C1 segment of cervical spinal cord (tissue), 14 donors: ENCODE data around the gene MPZ.
"Not testable (repeated sequence)": the region's sequence is repeated elsewhere in the genome, so short reads cannot be mapped to it uniquely, and the experiment has no call there.

Experiments used
- DNase-seq, 14 donors: peaks; one replicate each; lab custom pipeline; 2025; lab: John Stamatoyannopoulos, UW

Gene MPZ

DNA sequence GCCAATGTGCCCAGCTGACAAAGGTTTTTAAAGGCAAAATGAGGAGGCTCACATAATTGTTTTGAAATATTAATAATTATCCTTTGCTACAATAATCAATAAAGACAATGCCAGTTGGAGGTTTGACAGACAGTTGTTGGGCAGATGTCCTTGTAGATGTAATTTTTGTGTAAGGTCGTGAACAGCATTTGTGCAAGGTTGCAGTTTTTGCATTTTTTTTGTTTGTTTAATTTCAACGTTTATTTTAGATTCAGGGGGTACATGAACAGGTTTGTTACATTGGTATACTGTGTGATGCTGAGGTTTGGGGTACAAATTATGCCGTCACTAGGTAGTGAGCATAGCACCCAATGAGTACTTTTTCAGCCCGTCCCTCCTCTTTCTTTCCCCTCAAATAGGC is 9.3 kb downstream of the MPZ start:
- no peak for DNase-seq

DNA sequence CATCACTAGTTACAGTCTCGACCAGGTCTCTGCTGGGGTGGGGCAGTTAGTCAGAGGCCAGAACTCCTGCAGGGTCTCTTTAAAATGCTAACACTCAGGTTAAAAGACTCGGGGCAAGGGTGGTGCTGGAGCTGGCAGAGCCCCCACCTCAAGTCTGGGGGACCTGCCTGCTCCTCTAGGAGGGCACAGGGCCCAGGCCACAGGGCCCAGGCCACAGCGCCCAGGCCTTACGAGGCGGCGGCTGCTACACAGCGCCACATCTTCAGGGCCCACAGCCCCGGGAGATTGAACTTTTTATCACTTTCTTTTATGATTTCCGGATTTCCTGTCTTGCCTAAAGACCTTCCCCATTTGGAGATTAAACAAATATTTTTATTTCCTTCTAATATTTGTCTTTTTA is 10.4 kb downstream of the MPZ start:
- DNase-seq = no peak

DNA sequence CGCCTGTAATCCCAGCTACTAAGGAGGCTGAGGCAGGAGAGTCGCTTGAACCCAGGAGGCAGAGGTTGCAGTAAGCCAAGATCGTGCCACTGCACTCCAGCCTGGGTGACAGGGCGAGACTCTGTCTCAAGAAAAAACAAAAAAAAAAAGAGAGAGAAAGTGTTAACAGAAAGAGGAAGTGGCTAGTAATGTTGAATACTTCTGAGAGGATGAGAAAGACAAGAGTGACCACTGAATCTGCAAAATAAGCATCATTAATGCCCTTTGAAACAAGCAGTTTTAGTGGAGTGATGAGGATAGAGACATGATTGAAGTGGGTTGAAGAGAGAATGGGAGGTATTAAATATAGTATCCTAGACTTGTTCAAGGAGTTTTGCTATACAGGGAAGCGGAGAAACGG is 11.7 kb downstream of the MPZ start:
- DNase-seq = no peak

DNA sequence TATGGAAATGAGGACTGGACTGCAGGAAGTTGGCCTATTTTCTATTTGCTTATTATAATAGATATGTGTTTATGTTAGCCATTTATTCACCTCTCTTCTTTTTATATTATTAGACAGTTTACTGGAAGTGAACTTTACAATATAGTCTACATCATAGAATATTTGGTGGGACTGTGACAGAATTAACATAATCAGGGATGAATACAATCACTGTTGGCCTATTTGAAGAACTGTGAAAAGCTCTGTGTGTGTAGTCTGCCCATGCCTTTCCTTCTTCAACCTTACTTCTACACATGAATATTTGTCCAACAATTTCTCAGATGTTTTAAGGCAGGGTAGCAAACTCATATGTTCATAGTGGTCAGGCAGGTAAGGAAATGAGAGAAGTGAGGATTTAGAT is 12.4 kb downstream of the MPZ start:
- DNase-seq = no peak

GRCh38 chr1:161290779-161291178 is 19.0 kb downstream of the MPZ start:
- no peak for DNase-seq

- no peak for DNase-seq
Measured at GRCh38 chr1:161287482-161288054, 22.2 kb downstream of the MPZ start.

GRCh38 chr1:161285521-161285920 is 24.2 kb downstream of the MPZ start:
- DNase-seq = no peak

GRCh38 chr1:161285113-161285512 is 24.7 kb downstream of the MPZ start:
- DNase-seq = no peak

DNA sequence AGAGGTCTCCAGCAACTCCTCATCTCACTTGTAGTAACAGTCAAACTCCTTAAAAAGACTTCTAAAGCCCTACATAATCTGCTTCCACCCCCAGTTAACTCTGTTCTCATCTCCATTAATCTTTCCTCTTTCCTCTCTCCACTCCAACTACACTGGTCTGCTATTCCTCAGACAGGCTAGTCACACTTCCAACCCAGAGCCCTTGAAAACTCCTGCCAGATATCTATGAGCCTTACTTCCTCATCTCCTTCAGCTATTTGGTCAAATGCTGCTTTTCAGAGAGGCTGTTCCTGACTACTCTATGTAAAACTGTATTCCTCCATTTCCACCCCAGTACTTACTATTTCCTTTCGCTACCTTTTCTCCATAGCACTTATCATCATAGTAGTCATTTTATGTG is 26.8 kb downstream of the MPZ start:
- DNase-seq = no peak

DNA sequence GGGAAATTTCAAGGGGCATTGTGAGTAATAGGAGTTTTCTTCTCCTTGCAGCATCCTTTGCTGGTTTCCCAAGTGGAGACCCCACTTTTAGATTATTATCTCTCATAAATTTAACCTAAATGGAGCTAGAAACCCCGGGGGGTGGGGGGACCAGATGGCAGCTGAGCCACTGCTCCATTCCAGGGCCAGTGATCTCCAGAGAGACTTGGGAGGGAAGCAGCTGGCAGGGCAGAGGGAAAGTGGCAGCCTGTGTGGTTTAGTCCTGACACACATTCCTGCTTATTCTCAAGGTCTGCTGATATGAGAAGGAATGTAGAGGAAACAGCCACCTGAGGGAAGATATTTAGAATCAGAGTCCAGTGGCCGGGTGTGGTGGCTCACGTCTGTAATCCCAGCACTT is 34.9 kb downstream of the MPZ start:
- DNase-seq = no peak

- no peak for DNase-seq
Measured at GRCh38 chr1:161273402-161273801, 36.4 kb downstream of the MPZ start.

DNA sequence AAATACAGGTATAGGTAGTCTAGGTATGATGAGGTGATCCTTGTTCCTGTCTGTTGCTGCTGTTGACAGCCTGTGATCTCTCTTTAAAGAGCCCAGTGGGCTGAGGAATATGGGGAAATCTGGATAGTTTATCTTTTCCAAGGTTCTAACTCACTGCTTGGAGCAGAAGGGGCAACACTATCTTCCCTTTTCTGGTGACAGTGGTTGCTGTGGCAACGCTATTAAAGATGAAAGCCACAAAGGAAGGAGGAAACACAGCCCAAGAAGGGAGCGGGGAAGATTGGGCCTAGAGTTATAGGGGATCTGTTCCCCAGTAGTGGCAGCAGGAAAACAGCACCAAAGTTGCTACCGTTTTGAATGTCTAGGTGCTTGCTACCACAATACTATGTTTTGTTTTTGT is 42.4 kb downstream of the MPZ start:
- DNase-seq = no peak

DNA sequence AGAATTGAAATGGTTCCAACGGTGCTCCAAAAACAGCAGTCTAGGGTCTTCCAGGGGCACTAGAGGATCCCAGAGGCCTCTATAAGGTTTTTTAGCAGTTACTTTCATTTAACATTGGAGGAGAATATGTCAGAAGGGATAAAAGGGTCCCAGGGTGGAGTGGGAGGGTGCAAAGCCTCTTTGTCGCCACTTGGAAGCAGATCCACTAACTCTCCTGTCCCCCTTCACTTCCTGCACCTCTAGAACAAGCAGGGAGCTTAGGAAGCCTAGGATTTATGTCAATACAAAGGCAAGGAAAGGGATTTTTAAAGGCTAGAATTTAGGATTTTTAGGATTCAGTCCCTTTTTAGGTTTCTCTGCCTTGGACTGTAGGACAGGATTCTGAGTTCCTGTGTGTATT is 42.9 kb downstream of the MPZ start:
- DNase-seq = no peak

DNA sequence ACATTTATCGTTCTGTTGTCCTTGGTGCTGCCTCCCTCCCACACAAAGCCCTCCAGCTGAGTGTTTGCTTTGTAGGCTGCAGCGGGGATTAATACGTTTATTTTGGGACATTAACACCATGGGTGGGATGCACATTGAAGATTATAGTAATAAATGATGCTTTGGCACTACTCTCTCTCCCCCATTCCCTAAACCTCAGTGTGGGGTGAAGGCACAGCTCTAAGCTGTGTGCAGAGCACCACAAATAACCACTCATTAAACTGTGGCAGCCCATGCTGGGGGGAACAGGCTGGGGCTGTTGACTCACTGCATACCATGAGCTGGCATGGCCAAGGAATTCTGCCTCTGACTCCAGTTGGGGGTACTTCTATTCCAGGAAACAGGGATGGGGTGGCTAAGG is 43.6 kb downstream of the MPZ start:
- DNase-seq = no peak

DNA sequence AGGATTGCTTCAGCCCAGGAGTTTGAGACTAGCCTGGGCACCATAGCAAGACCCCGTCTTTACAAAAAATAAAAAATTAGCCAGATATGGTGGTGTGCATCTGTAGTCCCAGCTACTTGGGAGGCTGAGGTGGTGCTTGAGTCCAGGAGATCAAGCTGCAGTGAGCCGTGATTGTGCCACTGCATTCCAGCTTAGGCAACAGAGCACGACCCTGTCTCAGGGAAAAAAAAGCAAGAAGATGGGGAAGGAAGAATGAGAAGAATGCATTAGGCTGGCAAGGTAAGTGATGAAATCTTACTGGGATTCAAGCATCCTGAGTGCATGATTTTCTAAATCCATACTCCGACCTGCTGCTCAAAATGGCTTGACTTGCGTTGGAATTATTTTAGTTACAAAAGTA is 44.5 kb downstream of the MPZ start:
- no peak for DNase-seq

GRCh38 chr1:161261261-161262235 is 48.2 kb downstream of the MPZ start:
- DNase-seq = no peak

GRCh38 chr1:161260376-161261260 is 49.1 kb downstream of the MPZ start:
- DNase-seq = peak in 1 of 14 donors; percentile 1

- no peak for DNase-seq
Measured at GRCh38 chr1:161259765-161260164, 50.0 kb downstream of the MPZ start.

- DNase-seq = no peak
Measured at GRCh38 chr1:161259345-161259702, 50.4 kb downstream of the MPZ start.

DNA sequence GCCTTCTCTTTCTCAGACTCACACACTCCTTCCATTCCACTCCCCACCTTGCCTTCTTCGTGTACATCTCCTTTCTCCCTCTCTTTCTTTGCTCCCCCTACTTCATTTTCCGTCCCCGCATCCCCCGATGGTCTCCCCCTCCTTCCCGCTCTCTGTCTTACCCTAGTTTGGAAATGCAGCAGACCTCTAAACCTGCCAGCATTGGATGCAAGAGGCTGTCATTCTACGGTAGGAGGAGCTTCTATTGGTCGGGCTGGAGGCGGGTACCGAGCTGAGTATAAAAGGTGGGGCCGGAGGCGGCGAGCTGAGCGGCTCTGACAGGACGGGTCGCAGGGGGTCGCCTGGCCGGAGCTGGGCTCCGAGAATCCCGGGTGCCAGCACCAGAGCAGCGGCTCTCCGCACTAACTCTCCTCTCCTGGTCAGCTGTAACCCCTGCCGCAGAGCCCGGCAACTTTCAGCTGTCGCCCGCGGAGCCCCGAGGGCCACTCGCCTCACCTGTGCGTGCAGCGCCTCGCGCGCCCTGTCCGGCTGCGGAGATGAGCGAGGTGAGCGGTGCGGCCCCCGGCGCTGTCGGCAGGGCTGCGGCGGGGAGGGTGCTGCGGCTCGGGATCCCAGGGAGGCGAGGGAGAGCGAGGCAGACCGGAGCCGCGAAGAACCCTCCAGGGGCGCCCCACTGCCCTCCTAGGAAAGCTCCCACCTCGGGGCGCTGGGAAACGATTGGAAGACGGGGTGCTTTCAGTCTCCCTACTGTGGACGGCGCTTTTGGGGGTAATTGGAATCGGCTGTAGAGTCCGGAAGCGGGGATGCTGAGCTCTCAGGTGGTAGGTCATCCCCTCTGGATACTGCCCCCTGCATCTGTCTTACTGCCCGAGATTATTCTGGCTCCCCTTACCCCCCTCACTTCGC is 51.1 kb downstream of the MPZ start, which contains the start of gene PCP4L1:
TSS of gene PCP4L1 (plus strand) at position 307 of the 906 bp plus-strand sequence. CDS start at position 537, 230 bp downstream.
- DNase-seq = peak in 11 of 14 donors; percentile 1 to 47 (median 14)

DNA sequence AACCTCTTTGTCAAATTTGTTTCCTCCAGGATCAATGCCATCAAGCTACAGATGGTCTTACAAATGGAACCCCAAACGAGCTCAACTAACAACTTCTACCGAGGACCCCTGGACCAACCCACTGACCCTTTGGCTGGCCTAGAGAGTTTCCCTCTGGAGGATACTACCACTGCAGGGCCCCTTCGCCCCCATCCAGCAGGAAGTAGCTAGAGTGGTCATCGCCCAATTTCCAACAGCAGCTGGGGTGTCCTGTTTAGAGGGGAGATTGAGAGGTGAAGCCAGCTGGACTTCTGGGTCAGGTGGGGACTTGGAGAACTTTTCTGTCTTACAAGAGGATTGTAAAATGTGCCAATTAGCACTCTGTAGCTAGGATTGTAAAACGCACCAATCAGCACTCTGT is 52.7 kb downstream of the MPZ start:
- DNase-seq = not testable (repeated sequence)
